GM12874 (cell line): Measurements from ENCODE around the gene PRMT7.

Experiments
- CTCF ChIP-seq: IDR thresholded peaks from 2 replicates; pipeline ENCODE4 v1.5.1; 2011; ENCODE audit warnings: low read depth, mild to moderate bottlenecking, control low read depth, low read length, moderate library complexity; ENCODE audit not compliant: insufficient read depth

The PRMT7 gene

GRCh38 chr16:68382296-68382718 lies 71.5 kb downstream of the PRMT7 start:
- peak; percentile 70 for TF ChIP-seq CTCF

GRCh38 chr16:68383858-68384257 lies 73.0 kb downstream of the PRMT7 start:
- TF ChIP-seq CTCF, result no peak

- TF ChIP-seq CTCF, result 0 out of 2 replicates have a peak, but pooled peaks have one; percentile 16
Measured at GRCh38 chr16:68384288-68385161, 73.7 kb downstream of the PRMT7 start.

- no peak for TF ChIP-seq CTCF
Measured at GRCh38 chr16:68385371-68385770, 74.6 kb downstream of the PRMT7 start.

- no peak for TF ChIP-seq CTCF
Measured at GRCh38 chr16:68386628-68387027, 75.8 kb downstream of the PRMT7 start.

GRCh38 chr16:68387301-68387700 lies 76.5 kb downstream of the PRMT7 start:
- no peak for TF ChIP-seq CTCF

- no peak for TF ChIP-seq CTCF
Measured at GRCh38 chr16:68388124-68388523, 77.3 kb downstream of the PRMT7 start.
